Transverse colon (tissue), 4 donors: ENCODE measurements around the gene RERE. TPM values are rescaled to one million over a fixed set of nuclear protein-coding genes. Genes with fewer than 3 reads are reported as not detected.

Experiments used
- DNase-seq: peaks from one replicate; pipeline ENCODE4 v3.0.0-alpha.2; 2019
- H3K27ac ChIP-seq, 4 donors: fragments of 200-600 bp; sonication (generic); 2 replicates each; pipeline ENCODE4 v1.5.1; 2016 to 2018; ENCODE audit warnings: inconsistent platforms in 4 of 4
- H3K27me3 ChIP-seq: fragments of 200-600 bp; sonication (generic); 2 replicates; pipeline ENCODE4 v1.5.1; 2017; ENCODE audit warnings: inconsistent platforms
- H3K36me3 ChIP-seq, 4 donors: fragments of 200-600 bp; sonication (generic); 2 replicates each; pipeline ENCODE4 v1.5.1; 2017 to 2019; ENCODE audit warnings: inconsistent platforms in 4 of 4
- H3K4me1 ChIP-seq, 4 donors: fragments of 200-600 bp; sonication (generic); 2 replicates each; pipeline ENCODE4 v1.5.1; 2017 to 2020; ENCODE audit warnings: inconsistent platforms in 4 of 4
- H3K4me3 ChIP-seq, 4 donors: fragments of 200-600 bp; sonication (generic); 1 replicate in 1 of 4; 2 replicates in 3 of 4; pipeline versions ENCODE4 v1.5.1 to v1.6.1; 2017 to 2019; ENCODE audit warnings: inconsistent platforms in 4 of 4
- H3K9me3 ChIP-seq, 2 donors: fragments of 200-600 bp; sonication (generic); 2 replicates each; pipeline ENCODE4 v1.5.1; 2017 to 2019; ENCODE audit warnings: inconsistent platforms in 2 of 2
- EP300 ChIP-seq: sonication (generic); formaldehyde crosslinking; IDR thresholded peaks from one replicate; pipeline ENCODE4 v1.6.1; 2017; ENCODE audit warnings: antibody characterized with exemption, low read depth
- POLR2A ChIP-seq: fragments of 450-650 bp; IDR thresholded peaks from one replicate; pipeline ENCODE4 v1.6.1; 2016; ENCODE audit warnings: antibody characterized with exemption, mild to moderate bottlenecking, moderate library complexity
- POLR2AphosphoS5 ChIP-seq, 3 donors: sonication (generic); formaldehyde crosslinking; IDR thresholded peaks; one replicate each; pipeline ENCODE4 v1.6.1; 2016; ENCODE audit warnings: antibody characterized with exemption in 3 of 3
- WGBS, 2 donors: methylation state at CpG; one replicate each; pipeline ENCODE4 v1.1.5; 2018; ENCODE audit warnings: low coverage in 1 of 2; 5-methylcytosine and 5-hydroxymethylcytosine counted together
- in situ Hi-C, 4 donors: fragments of 200-750 bp; cut with MboI; loops; one replicate each; pipeline versions ENCODE4 v1.15.0 to v1.15.1; 2017; ENCODE audit warnings: low sequenced_read_pairs in 3 of 4, low pct_ligation_motif_present in 1 of 4, low pct_unique_long_range_greater_than_20kb in 1 of 4
- intact Hi-C: fragments of 100-400 bp; cut with DNase I; formaldehyde crosslinking; loops from one replicate; pipeline ENCODE4 v1.15.1; 2023; ENCODE audit warnings: low total_unique reads
- total RNA-seq, 4 donors: library from RNA; depleted of rRNA; stranded (reverse); fragments of >200 nt; gene quantifications; one replicate each; pipeline ENCODE4 v1.1.0, GENCODE V29; 2016
- TF ChIP-seq, protein P1 (sequence below), 5 experiments: fragments of 200-600 bp in 3 of 5; fragments of 450-650 bp in 2 of 5; sonication (generic) in 3 of 5; IDR thresholded peaks; 1 replicate in 2 of 5; 2 replicates in 3 of 5; pipeline ENCODE4 v1.5.1; 2016 to 2017; ENCODE audit warnings: antibody characterized with exemption in 5 of 5, inconsistent platforms in 3 of 5, mild to moderate bottlenecking in 2 of 5, moderate library complexity in 1 of 5

The RERE gene
- total RNA-seq, 4 donors from 2014 or later: 80.3 to 657 (median 105) TPM

GRCh38 chr1:8702472-8702849 lies 115.0 kb downstream of the RERE start:
- TF ChIP-seq POLR2A (no peak), POLR2AphosphoS5 (IDR thresholded peaks at IDR 0.05) (no peak), EP300 (no peak)
- peak overlapping the region; percentile 94 to 98 (median 96) for H3K27ac ChIP-seq
- no peaks in the 10 kb centered on the region for H3K27me3 ChIP-seq
- 10 to 15% methylated on average over 7 of the region's 7 CpGs for WGBS, 2 donors
- no peaks in the 10 kb centered on the region for H3K36me3 ChIP-seq
- H3K9me3 ChIP-seq: no peaks in the 10 kb centered on the region
- intact Hi-C loops (no loop called here), in situ Hi-C loops (no loop called here)
- peak overlapping the region; percentile 60 to 90 (median 72) for H3K4me3 ChIP-seq
- DNase-seq: no peak
- H3K4me1 ChIP-seq: peaks cover 12 to 71% (median 33%) of the 10 kb centered on the region in 4 donors

DNA sequence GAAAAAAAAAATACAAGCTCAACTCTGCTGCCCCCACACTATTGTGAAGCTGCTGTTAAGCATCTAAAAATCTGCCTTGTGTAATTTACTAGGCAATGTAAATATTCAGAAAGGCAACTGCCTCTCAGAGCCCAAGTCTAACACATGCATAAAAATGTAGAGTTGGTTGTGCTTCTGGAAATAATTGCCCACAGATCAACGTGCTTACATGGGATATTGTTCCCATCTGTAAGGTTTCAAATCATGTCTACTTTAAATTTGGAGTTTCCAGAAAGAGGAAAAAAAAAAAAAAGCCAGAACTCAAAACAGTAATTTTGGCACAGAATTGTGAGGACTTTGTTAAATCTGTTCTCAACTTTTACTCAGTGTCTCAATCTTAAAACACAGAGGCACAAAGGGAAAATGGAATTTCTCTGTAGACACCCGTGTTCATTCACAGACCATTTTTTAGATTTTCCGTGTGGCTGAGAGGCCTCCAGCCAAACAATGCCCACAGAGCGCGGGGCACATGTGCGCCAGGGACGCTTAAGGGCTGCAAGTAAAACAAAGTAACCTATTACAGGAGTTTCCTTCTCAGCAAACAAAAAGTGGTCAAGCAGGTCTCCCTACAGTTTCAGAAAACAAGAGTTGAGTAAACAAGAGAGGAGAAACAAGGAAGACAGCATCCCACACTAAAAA lies 115.5 kb downstream of the RERE start:
- in situ Hi-C loops: no loop called here
- Histone ChIP-seq H3K4me3 (peak overlapping the region in 3 of 4 donors; percentile 68 to 90 (median 76)), H3K36me3 (no peaks in the 10 kb centered on the region), H3K27me3 (no peaks in the 10 kb centered on the region), H3K4me1 (peaks cover 12 to 66% (median 31%) of the 10 kb centered on the region in 4 donors), H3K27ac (peak overlapping the region; percentile 94 to 98 (median 96)), H3K9me3 (no peaks in the 10 kb centered on the region)
- intact Hi-C loops: no loop called here
- TF ChIP-seq POLR2A (peak; percentile 20), POLR2AphosphoS5 (IDR thresholded peaks at IDR 0.05) (peak in 1 of 3 donors; percentile 35), EP300 (no peak)
- TF ChIP-seq, protein P1, sequence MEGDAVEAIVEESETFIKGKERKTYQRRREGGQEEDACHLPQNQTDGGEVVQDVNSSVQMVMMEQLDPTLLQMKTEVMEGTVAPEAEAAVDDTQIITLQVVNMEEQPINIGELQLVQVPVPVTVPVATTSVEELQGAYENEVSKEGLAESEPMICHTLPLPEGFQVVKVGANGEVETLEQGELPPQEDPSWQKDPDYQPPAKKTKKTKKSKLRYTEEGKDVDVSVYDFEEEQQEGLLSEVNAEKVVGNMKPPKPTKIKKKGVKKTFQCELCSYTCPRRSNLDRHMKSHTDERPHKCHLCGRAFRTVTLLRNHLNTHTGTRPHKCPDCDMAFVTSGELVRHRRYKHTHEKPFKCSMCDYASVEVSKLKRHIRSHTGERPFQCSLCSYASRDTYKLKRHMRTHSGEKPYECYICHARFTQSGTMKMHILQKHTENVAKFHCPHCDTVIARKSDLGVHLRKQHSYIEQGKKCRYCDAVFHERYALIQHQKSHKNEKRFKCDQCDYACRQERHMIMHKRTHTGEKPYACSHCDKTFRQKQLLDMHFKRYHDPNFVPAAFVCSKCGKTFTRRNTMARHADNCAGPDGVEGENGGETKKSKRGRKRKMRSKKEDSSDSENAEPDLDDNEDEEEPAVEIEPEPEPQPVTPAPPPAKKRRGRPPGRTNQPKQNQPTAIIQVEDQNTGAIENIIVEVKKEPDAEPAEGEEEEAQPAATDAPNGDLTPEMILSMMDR (IDR thresholded peaks at IDR 0.05): no peak
- DNase-seq: peak; percentile 57
- 0 to 12% methylated on average over 2 to 7 of the region's 7 CpGs for WGBS, 2 donors

DNA sequence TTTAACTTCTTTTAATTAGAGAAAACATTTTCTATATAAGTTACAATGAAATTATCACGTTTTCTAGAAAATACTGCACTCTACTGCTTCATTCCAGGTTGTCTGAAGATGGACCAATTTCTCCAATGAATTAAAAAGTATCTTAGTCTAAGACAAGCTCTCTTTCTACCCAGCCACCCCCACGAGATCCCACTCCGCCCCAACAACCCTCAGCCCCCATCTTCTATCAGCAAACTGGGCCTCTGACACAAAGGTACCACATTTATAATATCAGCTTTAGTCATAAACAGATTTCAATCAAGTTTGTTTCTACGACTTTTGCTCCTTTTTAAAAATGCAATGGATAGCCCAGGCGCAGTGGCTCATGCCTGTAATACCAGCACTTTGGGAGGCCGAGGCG lies 117.8 kb downstream of the RERE start:
- H3K4me3 ChIP-seq: no peak overlapping the region
- H3K9me3 ChIP-seq: no peaks in the 10 kb centered on the region
- H3K27ac ChIP-seq: no peak overlapping the region
- TF ChIP-seq EP300 (no peak), POLR2AphosphoS5 (IDR thresholded peaks at IDR 0.05) (no peak), POLR2A (no peak)
- TF ChIP-seq, protein P1 (IDR thresholded peaks at IDR 0.05): no peak
- DNase-seq: no peak
- 91 to 93% methylated on average over 5 to 7 of the region's 7 CpGs for WGBS, 2 donors
- no peaks in the 10 kb centered on the region for H3K27me3 ChIP-seq
- intact Hi-C loops (no loop called here), in situ Hi-C loops (no loop called here)
- H3K36me3 ChIP-seq: no peaks in the 10 kb centered on the region
- peaks cover 12 to 47% (median 31%) of the 10 kb centered on the region in 4 donors for H3K4me1 ChIP-seq

GRCh38 chr1:8698937-8699447 lies 118.4 kb downstream of the RERE start:
- Histone ChIP-seq H3K4me1 (peaks cover 8 to 46% (median 30%) of the 10 kb centered on the region in 4 donors), H3K4me3 (no peak overlapping the region), H3K9me3 (no peaks in the 10 kb centered on the region), H3K27ac (no peak overlapping the region), H3K27me3 (no peaks in the 10 kb centered on the region), H3K36me3 (no peaks in the 10 kb centered on the region)
- in situ Hi-C loops: no loop called here
- WGBS, 2 donors: 87 to 88% methylated on average over 3 of the region's 3 CpGs
- DNase-seq: no peak
- intact Hi-C loops: no loop called here
- TF ChIP-seq POLR2AphosphoS5 (IDR thresholded peaks at IDR 0.05): no peak
- TF ChIP-seq, protein P1 (IDR thresholded peaks at IDR 0.05): no peak
- no peak for TF ChIP-seq POLR2A
- TF ChIP-seq EP300: no peak
